Thyroid gland (tissue), 4 donors: ENCODE results near the gene CCR7.

ENCODE experiments used
- CTCF ChIP-seq, 6 experiments: fragments of 200-600 bp in 3 of 6; fragments of 450-650 bp in 3 of 6; sonication (generic) in 3 of 6; IDR thresholded peaks; one replicate each; pipeline ENCODE4 v1.5.1; 2016 to 2019; ENCODE audit warnings: antibody characterized with exemption in 6 of 6, mild to moderate bottlenecking in 2 of 6, inconsistent platforms in 1 of 6, moderate library complexity in 1 of 6
- POLR2A ChIP-seq, 2 donors: fragments of 450-650 bp; IDR thresholded peaks; one replicate each; pipeline ENCODE4 v1.6.1; 2017; ENCODE audit warnings: antibody characterized with exemption in 2 of 2, mild to moderate bottlenecking in 2 of 2, moderate library complexity in 1 of 2

- TF ChIP-seq CTCF (IDR thresholded peaks at IDR 0.05) (no peak), POLR2A (IDR thresholded peaks at IDR 0.05) (peak in 1 of 2 donors; percentile 2)
Observed at GRCh38 chr17:40541873-40542557, 23.3 kb downstream of the CCR7 start.
